Measurements from ENCODE around the gene ROPN1L.

ROPN1L gene

GRCh38 chr5:10452768-10453331 is 11.2 kb downstream of the ROPN1L start:
- peak; percentile 68 for DNase-seq (ENCODE audit: extremely low read depth, low read depth)
- peak; percentile 84 for TF ChIP-seq CTCF (IDR thresholded peaks at IDR 0.05; ENCODE audit: low read depth, low read length)

- TF ChIP-seq CTCF (IDR thresholded peaks at IDR 0.05; ENCODE audit: low read depth, low read length) = no peak
- DNase-seq (ENCODE audit: extremely low read depth, low read depth) = no peak
These were observed 11.9 kb downstream of the ROPN1L start for GRCh38 chr5:10453545-10453944.

GRCh38 chr5:10454591-10455276 is 13.1 kb downstream of the ROPN1L start:
- DNase-seq (ENCODE audit: extremely low read depth, low read depth) = no peak
- no peak for TF ChIP-seq CTCF (IDR thresholded peaks at IDR 0.05; ENCODE audit: low read depth, low read length)

GRCh38 chr5:10455277-10455670 is 13.6 kb downstream of the ROPN1L start:
- TF ChIP-seq CTCF (IDR thresholded peaks at IDR 0.05; ENCODE audit: low read depth, low read length) = no peak
- DNase-seq (ENCODE audit: extremely low read depth, low read depth) = no peak

- no peak for TF ChIP-seq CTCF (IDR thresholded peaks at IDR 0.05; ENCODE audit: low read depth, low read length)
- DNase-seq (ENCODE audit: extremely low read depth, low read depth) = no peak
These were observed 15.1 kb downstream of the ROPN1L start for GRCh38 chr5:10456583-10457420.

GRCh38 chr5:10457682-10458574 is 16.2 kb downstream of the ROPN1L start:
- DNase-seq (ENCODE audit: extremely low read depth, low read depth) = no peak

More at GRCh38 chr5:10457682-10458574, 16.2 kb downstream of the ROPN1L start:
- no peak; the same call in 1 of the 2 replicates for TF ChIP-seq CTCF (IDR thresholded peaks at IDR 0.05; ENCODE audit: low read depth, low read length)
